ENCODE results near the gene ACBD4. TPM values are rescaled to one million over a fixed set of nuclear protein-coding genes. Genes with fewer than 3 reads are reported as not detected.

ACBD4 gene
- total and polyA plus RNA-seq, 2 experiments from 2014 or later, result 2.1 to 4.3 TPM

DNA sequence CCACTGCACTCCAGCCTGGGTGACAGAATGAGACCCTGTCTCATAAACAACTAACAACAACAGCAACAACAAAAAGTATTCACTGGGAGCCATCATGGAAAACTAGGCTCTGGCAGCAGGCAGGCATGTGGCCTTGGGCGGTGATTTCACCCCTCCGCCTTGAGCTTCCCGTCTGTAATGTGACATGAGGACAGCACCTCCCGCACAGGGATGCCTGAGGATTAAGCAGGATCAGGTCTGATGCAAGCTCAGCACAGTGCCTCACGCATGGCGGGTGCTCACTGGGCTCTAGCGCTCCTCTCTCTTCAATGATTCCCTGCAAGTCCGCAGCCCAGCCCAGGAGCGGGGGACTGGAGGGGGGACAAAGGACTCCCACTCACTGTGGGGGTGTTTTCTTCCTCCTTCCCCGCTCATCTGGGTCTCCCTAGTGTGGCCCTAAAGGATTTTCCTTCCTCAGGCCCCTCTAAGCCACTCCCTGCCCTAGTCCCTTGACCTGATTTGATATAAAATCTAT, 6.0 kb upstream of the ACBD4 start:
- TF ChIP-seq EZH2 (IDR thresholded peaks at IDR 0.05; ENCODE audit: insufficient read depth, poor library complexity, severe bottlenecking) (no peak), EZH2phosphoT487 (IDR thresholded peaks at IDR 0.05; ENCODE audit: insufficient read depth, low read depth) (no peak)
- no peak overlapping the region for H3K4me3 ChIP-seq
- H3K4me1 ChIP-seq (ENCODE audit: insufficient read depth), result peaks cover 28% of the 10 kb centered on the region
- H3K9me2 ChIP-seq (ENCODE audit: insufficient read depth), result no peaks in the 10 kb centered on the region
- no peak overlapping the region for H2AFZ ChIP-seq
- H3K36me3 ChIP-seq (ENCODE audit: low read depth), result no peaks in the 10 kb centered on the region
- no peaks in the 10 kb centered on the region for H3K27me3 ChIP-seq (replicated peaks; ENCODE audit: insufficient read depth)
- no peaks in the 10 kb centered on the region for H3F3A ChIP-seq (ENCODE audit: insufficient read depth)
- no peak overlapping the region for H3K27ac ChIP-seq
- H3K79me2 ChIP-seq (ENCODE audit: insufficient read depth), result peaks cover 47% of the 10 kb centered on the region
- H3K4me2 ChIP-seq (ENCODE audit: unreplicated experiment), result no peak overlapping the region
- 72 to 78% methylated on average over 9 to 10 of the region's 10 CpGs for WGBS, 2 experiments (ENCODE audit: low coverage in 1 of 2, low lambda C conversion rate in 2 of 2, missing lambda C conversion rate in 2 of 2)
- H3K9me3 ChIP-seq (ENCODE audit: low read depth), result no peaks in the 10 kb centered on the region
- no peaks in the 10 kb centered on the region for H4K20me1 ChIP-seq (ENCODE audit: insufficient read depth)
- no peak overlapping the region for H3K9ac ChIP-seq
- DNase-seq, result peak; percentile 53
- in situ Hi-C loops (cut with MboI), result loop anchor here (10.0 kb wide), 1 partner anchor 75 kb away; the partner anchor contains the start of gene DCAKD

DNA sequence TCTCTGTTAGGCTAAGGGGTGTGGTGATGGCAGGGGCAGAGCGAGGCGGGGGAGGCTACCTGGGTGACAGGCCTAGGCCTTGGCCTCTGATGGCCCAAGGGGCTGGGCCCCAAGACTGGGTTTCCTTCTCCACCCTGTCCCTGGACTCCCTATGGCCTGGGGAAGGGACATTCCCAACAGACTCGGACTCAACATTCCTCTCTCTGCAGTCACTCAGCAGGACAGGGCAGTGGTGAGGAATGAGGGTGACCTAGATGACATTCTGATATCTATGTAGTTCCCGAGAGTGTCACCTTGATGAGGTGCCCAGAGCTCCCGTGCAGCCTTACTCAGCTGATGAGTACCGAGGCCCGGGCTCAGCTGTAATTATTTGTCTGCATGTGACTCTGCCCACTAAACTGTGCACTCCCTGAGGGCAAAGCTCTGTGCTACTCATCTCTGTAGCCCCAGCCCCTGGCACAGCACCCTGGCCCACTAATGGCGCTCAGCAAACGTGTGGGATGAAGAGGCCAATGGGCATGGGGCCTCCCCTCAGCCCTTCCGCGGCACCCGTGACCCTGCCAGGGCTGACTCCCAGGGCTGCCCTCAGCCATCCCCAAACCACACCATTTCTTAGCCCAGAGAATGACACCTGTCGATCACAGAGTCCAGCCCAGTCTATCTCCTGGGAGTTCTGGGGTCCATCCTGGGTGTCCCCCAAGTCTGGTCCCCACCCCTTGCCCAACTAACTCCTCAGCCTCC, 5.4 kb upstream of the ACBD4 start:
- no peak overlapping the region for H2AFZ ChIP-seq
- H3K27ac ChIP-seq, result no peak overlapping the region
- H3F3A ChIP-seq (ENCODE audit: insufficient read depth), result no peaks in the 10 kb centered on the region
- peaks cover 42% of the 10 kb centered on the region for H3K79me2 ChIP-seq (ENCODE audit: insufficient read depth)
- no peaks in the 10 kb centered on the region for H4K20me1 ChIP-seq (ENCODE audit: insufficient read depth)
- H3K4me1 ChIP-seq (ENCODE audit: insufficient read depth), result peaks cover 23% of the 10 kb centered on the region
- WGBS, 2 experiments (ENCODE audit: low coverage in 1 of 2, low lambda C conversion rate in 2 of 2, missing lambda C conversion rate in 2 of 2), result 56 to 59% methylated on average over 13 of the region's 13 CpGs
- no peaks in the 10 kb centered on the region for H3K9me2 ChIP-seq (ENCODE audit: insufficient read depth)
- no peak overlapping the region for H3K9ac ChIP-seq
- H3K4me2 ChIP-seq (ENCODE audit: unreplicated experiment), result no peak overlapping the region
- no peaks in the 10 kb centered on the region for H3K27me3 ChIP-seq (replicated peaks; ENCODE audit: insufficient read depth)
- TF ChIP-seq EZH2phosphoT487 (IDR thresholded peaks at IDR 0.05; ENCODE audit: insufficient read depth, low read depth) (no peak), EZH2 (IDR thresholded peaks at IDR 0.05; ENCODE audit: insufficient read depth, poor library complexity, severe bottlenecking) (no peak)
- DNase-seq, result peak; percentile 47
- H3K4me3 ChIP-seq, result no peak overlapping the region
- in situ Hi-C loops (cut with MboI), result loop anchor here (10.0 kb wide), 1 partner anchor 75 kb away; the partner anchor contains the start of gene DCAKD
- H3K9me3 ChIP-seq (ENCODE audit: low read depth), result no peaks in the 10 kb centered on the region
- no peaks in the 10 kb centered on the region for H3K36me3 ChIP-seq (ENCODE audit: low read depth)

DNA sequence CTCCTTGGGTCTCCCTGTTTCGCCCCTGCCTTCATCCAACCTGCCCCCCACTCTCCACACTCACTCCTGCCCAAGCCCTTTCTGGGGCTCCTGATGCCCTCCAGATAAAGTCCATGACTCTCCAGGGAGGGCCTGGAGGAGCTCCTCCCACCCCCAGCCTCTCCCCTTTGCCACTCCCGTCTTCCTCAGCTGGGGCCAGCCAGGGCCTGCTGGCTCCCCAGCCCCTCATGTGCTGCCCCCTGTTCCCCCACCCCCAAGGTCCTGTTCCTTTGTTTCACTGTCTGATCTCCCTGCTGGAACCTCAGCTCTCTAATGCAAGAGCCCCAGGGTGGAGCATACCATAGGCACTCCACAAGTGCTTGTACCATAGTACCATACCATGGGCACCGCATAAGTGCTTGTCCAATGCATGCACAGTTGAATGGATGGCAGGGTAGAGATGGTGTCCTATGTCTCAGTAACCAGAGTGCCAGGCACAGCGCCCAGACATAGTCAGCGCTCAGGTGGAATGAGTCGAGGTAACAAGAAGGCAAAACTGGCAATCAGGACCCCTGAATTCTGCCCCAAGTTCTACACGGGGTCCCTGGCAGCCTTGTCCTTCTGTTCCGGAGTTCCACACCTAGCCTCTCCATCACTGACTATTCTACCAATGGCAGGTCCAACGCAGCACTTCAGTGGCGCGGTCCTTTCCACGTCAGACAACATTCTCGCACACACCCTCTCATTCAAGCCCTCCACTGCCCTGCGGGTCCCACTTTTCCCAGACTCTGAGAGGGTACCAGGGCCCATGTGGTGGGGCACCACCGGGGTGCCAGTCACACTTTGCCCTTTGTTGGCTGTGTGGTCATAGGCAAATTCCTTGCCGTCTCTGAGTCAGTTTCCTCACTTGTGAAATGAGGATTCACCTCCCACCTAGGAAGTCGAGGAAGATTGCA, 4.5 kb upstream of the ACBD4 start:
- Histone ChIP-seq H3K36me3 (ENCODE audit: low read depth) (no peaks in the 10 kb centered on the region), H3K27me3 (replicated peaks; ENCODE audit: insufficient read depth) (no peaks in the 10 kb centered on the region), H3K27ac (no peak overlapping the region), H3F3A (ENCODE audit: insufficient read depth) (no peaks in the 10 kb centered on the region), H3K9me2 (ENCODE audit: insufficient read depth) (no peaks in the 10 kb centered on the region), H4K20me1 (ENCODE audit: insufficient read depth) (no peaks in the 10 kb centered on the region), H3K9me3 (ENCODE audit: low read depth) (no peaks in the 10 kb centered on the region), H2AFZ (no peak overlapping the region), H3K4me3 (peak overlapping the region; percentile 77), H3K79me2 (ENCODE audit: insufficient read depth) (peaks cover 33% of the 10 kb centered on the region; the same call in 1 of the 2 replicates), H3K4me2 (ENCODE audit: unreplicated experiment) (peak overlapping the region; percentile 80), H3K9ac (peak overlapping the region; percentile 76), H3K4me1 (ENCODE audit: insufficient read depth) (peaks cover 23% of the 10 kb centered on the region)
- TF ChIP-seq EZH2phosphoT487 (IDR thresholded peaks at IDR 0.05; ENCODE audit: insufficient read depth, low read depth) (no peak), EZH2 (IDR thresholded peaks at IDR 0.05; ENCODE audit: insufficient read depth, poor library complexity, severe bottlenecking) (no peak)
- in situ Hi-C loops (cut with MboI), result no loop called here
- DNase-seq, result no peak
- WGBS, 2 experiments (ENCODE audit: low coverage in 1 of 2, low lambda C conversion rate in 2 of 2, missing lambda C conversion rate in 2 of 2), result 73 to 76% methylated on average over 16 to 17 of the region's 17 CpGs

DNA sequence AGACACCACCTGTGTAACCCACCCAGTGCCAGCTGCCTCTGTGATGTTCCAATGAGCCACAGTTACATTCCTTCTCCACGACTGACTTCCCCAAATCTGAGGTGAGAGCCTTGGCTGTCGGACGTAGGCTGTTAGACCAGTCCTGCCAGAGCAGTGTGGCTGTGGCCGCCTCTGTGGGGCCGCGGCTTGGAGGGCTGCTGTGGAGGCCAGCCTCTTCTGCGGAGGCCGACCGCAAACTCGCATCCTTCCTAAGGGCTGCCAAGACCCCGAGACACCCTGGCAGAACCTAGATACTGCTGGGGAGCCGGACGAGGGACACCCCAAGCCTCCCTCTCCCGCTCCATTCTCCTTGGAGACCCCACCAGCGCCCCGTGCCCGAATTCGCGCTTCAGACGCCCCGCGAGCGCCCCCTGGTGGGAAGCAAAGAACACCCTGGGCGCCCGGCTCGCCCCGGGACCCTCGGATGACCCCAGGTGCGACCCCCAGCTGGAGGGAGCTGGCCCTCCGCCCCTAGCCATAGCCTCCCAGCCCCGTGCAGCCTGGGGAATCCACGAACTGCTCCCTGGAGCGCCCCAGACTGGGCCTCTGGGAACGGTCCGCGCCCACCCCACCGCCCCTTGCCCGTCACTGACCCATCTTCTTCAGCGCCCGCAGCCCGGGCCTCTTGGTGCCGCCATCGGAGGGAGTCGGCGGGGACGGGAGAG, 3.7 kb upstream of the ACBD4 start:
- TF ChIP-seq EZH2 (IDR thresholded peaks at IDR 0.05; ENCODE audit: insufficient read depth, poor library complexity, severe bottlenecking) (no peak), EZH2phosphoT487 (IDR thresholded peaks at IDR 0.05; ENCODE audit: insufficient read depth, low read depth) (no peak)
- DNase-seq, result peak; percentile 56

More for the DNA sequence above, 3.7 kb upstream of the ACBD4 start:
- Histone ChIP-seq H3K79me2 (ENCODE audit: insufficient read depth) (peaks cover 29% of the 10 kb centered on the region; the same call in 1 of the 2 replicates), H3K36me3 (ENCODE audit: low read depth) (no peaks in the 10 kb centered on the region), H3K27me3 (replicated peaks; ENCODE audit: insufficient read depth) (no peaks in the 10 kb centered on the region), H3K4me2 (ENCODE audit: unreplicated experiment) (peak overlapping the region; percentile 80), H3K4me3 (peak overlapping the region; percentile 77), H3F3A (ENCODE audit: insufficient read depth) (no peaks in the 10 kb centered on the region), H3K27ac (no peak overlapping the region), H3K4me1 (ENCODE audit: insufficient read depth) (peaks cover 23% of the 10 kb centered on the region), H3K9me2 (ENCODE audit: insufficient read depth) (no peaks in the 10 kb centered on the region), H3K9ac (peak overlapping the region; percentile 76), H3K9me3 (ENCODE audit: low read depth) (no peaks in the 10 kb centered on the region), H4K20me1 (ENCODE audit: insufficient read depth) (no peaks in the 10 kb centered on the region), H2AFZ (peak overlapping the region; percentile 87)
- in situ Hi-C loops (cut with MboI), result no loop called here
- WGBS, 2 experiments (ENCODE audit: low coverage in 1 of 2, low lambda C conversion rate in 2 of 2, missing lambda C conversion rate in 2 of 2), result 4% methylated on average over 27 to 43 of the region's 46 CpGs

All from GM23248 (cell line).